Gastroesophageal sphincter (tissue), 4 donors: ENCODE measurements around the gene IFNGR1. TPM values are rescaled to one million over a fixed set of nuclear protein-coding genes. Genes with fewer than 3 reads are reported as not detected.

Experiments
- ATAC-seq: fragments of 150-250 bp; one replicate; pipeline ENCODE4 v1.9.1; 2016; ENCODE audit warnings: mild to moderate bottlenecking, moderate library complexity
- H3K27ac ChIP-seq, 4 donors: fragments of 200-600 bp; sonication (generic) in 3 of 4; 1 replicate in 3 of 4; 2 replicates in 1 of 4; pipeline ENCODE4 v1.5.1; 2016 to 2019
- H3K27me3 ChIP-seq: fragments of 200-600 bp; sonication (generic); one replicate; pipeline ENCODE4 v1.5.1; 2019
- H3K36me3 ChIP-seq, 2 donors: fragments of 200-600 bp; sonication (generic); one replicate each; pipeline ENCODE4 v1.5.1; 2019; ENCODE audit warnings: control low read depth in 1 of 2
- H3K4me1 ChIP-seq, 3 donors: fragments of 200-600 bp; sonication (generic); 1 replicate in 2 of 3; 2 replicates in 1 of 3; pipeline ENCODE4 v1.5.1; 2016 to 2019; ENCODE audit warnings: control low read depth in 2 of 3
- H3K4me3 ChIP-seq, 2 donors: fragments of 200-600 bp; sonication (generic); one replicate each; pipeline ENCODE4 v1.5.1; 2019; ENCODE audit warnings: mild to moderate bottlenecking in 1 of 2, moderate library complexity in 1 of 2
- H3K9me3 ChIP-seq, 3 donors: fragments of 200-600 bp; sonication (generic); one replicate each; pipeline ENCODE4 v1.5.1; 2017 to 2019; ENCODE audit warnings: control low read depth in 2 of 3
- EP300 ChIP-seq: sonication (generic); formaldehyde crosslinking; IDR thresholded peaks from one replicate; pipeline ENCODE4 v1.6.1; 2017; ENCODE audit warnings: antibody characterized with exemption, mild to moderate bottlenecking
- POLR2A ChIP-seq, 2 donors: fragments of 450-650 bp; IDR thresholded peaks; one replicate each; pipeline ENCODE4 v1.6.1; 2017; ENCODE audit warnings: antibody characterized with exemption in 2 of 2, mild to moderate bottlenecking in 2 of 2, moderate library complexity in 1 of 2
- POLR2AphosphoS5 ChIP-seq: sonication (generic); formaldehyde crosslinking; IDR thresholded peaks from one replicate; pipeline ENCODE4 v1.6.1; 2017; ENCODE audit warnings: antibody characterized with exemption
- WGBS, 2 donors: methylation state at CpG; one replicate each; pipeline ENCODE4 v1.1.5; 2018; ENCODE audit warnings: low coverage in 1 of 2; 5-methylcytosine and 5-hydroxymethylcytosine counted together
- total RNA-seq, 4 donors: library from RNA; depleted of rRNA; stranded (reverse); fragments of >200 nt; gene quantifications; one replicate each; pipeline ENCODE4 v1.1.0, GENCODE V29; 2016
- TF ChIP-seq, protein P1 (sequence below), 4 experiments: fragments of 200-600 bp in 2 of 4; fragments of 450-650 bp in 2 of 4; sonication (generic) in 1 of 4; IDR thresholded peaks; one replicate each; pipeline ENCODE4 v1.5.1; 2017 to 2019; ENCODE audit warnings: antibody characterized with exemption in 4 of 4, mild to moderate bottlenecking in 2 of 4, moderate library complexity in 2 of 4

IFNGR1 gene
- total RNA-seq, 4 donors from 2014 or later = 45.8 to 104 (median 66.9) TPM

GRCh38 chr6:137237413-137238170 lies 18.4 kb upstream of the IFNGR1 start:
- Histone ChIP-seq H3K9me3 (no peaks in the 10 kb centered on the region), H3K36me3 (no peaks in the 10 kb centered on the region), H3K27me3 (no peaks in the 10 kb centered on the region), H3K4me3 (no peak overlapping the region), H3K27ac (peak overlapping the region in 2 of 4 donors; percentile 5 to 51), H3K4me1 (peaks cover 2 to 36% (median 7%) of the 10 kb centered on the region in 3 donors)
- no peak for ATAC-seq
- TF ChIP-seq POLR2AphosphoS5 (no peak), POLR2A (IDR thresholded peaks at IDR 0.05) (no peak), EP300 (no peak)
- TF ChIP-seq, protein P1, sequence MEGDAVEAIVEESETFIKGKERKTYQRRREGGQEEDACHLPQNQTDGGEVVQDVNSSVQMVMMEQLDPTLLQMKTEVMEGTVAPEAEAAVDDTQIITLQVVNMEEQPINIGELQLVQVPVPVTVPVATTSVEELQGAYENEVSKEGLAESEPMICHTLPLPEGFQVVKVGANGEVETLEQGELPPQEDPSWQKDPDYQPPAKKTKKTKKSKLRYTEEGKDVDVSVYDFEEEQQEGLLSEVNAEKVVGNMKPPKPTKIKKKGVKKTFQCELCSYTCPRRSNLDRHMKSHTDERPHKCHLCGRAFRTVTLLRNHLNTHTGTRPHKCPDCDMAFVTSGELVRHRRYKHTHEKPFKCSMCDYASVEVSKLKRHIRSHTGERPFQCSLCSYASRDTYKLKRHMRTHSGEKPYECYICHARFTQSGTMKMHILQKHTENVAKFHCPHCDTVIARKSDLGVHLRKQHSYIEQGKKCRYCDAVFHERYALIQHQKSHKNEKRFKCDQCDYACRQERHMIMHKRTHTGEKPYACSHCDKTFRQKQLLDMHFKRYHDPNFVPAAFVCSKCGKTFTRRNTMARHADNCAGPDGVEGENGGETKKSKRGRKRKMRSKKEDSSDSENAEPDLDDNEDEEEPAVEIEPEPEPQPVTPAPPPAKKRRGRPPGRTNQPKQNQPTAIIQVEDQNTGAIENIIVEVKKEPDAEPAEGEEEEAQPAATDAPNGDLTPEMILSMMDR (IDR thresholded peaks at IDR 0.05) = no peak

DNA sequence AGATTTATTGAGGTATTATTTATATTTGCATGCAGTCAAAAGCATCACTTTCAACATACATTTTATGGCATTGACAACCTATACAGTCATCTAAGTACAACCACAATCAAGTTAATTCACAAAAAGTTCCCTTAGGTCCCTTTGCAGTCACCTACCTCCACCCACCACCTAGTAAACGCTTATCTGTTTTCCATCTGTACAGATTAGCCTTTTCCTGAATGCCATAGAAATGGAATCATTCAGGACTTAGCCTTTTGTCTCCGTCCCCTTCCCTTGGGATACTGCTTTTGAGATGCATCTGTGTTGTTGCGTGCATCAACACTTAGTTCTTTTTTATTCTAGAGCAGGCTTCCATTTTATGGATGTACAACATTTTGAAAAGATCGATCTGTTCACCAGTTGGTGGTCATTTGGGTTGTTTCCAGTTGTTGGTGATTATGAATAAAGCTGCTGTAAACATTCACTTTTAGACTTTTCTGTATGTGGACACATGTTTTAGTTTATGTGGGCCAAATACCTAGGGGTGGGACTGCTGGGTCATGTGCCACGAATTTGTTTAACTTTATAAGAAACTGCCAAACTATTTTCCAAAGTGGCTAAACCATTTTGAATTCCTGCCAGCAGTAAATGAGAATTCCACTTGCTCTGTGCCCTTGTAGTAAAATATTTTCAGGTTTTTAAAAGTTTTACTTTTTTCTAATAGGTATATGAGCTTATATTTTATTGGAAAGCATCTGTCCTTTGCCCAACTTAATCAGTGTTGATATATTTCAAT lies 17.6 kb upstream of the IFNGR1 start:
- WGBS, 2 donors = 58 to 62% methylated on average over 5 of the region's 5 CpGs
- Histone ChIP-seq H3K36me3 (no peaks in the 10 kb centered on the region), H3K4me3 (no peak overlapping the region), H3K4me1 (peaks cover 2 to 36% (median 7%) of the 10 kb centered on the region in 3 donors), H3K27me3 (no peaks in the 10 kb centered on the region), H3K27ac (peak overlapping the region in 2 of 4 donors; percentile 5 to 51), H3K9me3 (no peaks in the 10 kb centered on the region)
- no peak for ATAC-seq
- TF ChIP-seq EP300 (no peak), POLR2A (IDR thresholded peaks at IDR 0.05) (no peak), POLR2AphosphoS5 (no peak)
- TF ChIP-seq, protein P1 (IDR thresholded peaks at IDR 0.05) = no peak

- TF ChIP-seq POLR2AphosphoS5 (no peak), POLR2A (IDR thresholded peaks at IDR 0.05) (no peak), EP300 (no peak)
- TF ChIP-seq, protein P1 (IDR thresholded peaks at IDR 0.05) = no peak
- H3K9me3 ChIP-seq = no peaks in the 10 kb centered on the region
- H3K4me1 ChIP-seq = peaks cover 0 to 36% (median 3%) of the 10 kb centered on the region in 3 donors
- H3K27me3 ChIP-seq = no peaks in the 10 kb centered on the region
- no peak for ATAC-seq
- H3K4me3 ChIP-seq = no peak overlapping the region
- H3K36me3 ChIP-seq = no peaks in the 10 kb centered on the region
- WGBS, 2 donors = 67 to 100% methylated on average over 1 of the region's 1 CpG
- no peak overlapping the region for H3K27ac ChIP-seq
These were observed 16.5 kb upstream of the IFNGR1 start for GRCh38 chr6:137235686-137236085.

DNA sequence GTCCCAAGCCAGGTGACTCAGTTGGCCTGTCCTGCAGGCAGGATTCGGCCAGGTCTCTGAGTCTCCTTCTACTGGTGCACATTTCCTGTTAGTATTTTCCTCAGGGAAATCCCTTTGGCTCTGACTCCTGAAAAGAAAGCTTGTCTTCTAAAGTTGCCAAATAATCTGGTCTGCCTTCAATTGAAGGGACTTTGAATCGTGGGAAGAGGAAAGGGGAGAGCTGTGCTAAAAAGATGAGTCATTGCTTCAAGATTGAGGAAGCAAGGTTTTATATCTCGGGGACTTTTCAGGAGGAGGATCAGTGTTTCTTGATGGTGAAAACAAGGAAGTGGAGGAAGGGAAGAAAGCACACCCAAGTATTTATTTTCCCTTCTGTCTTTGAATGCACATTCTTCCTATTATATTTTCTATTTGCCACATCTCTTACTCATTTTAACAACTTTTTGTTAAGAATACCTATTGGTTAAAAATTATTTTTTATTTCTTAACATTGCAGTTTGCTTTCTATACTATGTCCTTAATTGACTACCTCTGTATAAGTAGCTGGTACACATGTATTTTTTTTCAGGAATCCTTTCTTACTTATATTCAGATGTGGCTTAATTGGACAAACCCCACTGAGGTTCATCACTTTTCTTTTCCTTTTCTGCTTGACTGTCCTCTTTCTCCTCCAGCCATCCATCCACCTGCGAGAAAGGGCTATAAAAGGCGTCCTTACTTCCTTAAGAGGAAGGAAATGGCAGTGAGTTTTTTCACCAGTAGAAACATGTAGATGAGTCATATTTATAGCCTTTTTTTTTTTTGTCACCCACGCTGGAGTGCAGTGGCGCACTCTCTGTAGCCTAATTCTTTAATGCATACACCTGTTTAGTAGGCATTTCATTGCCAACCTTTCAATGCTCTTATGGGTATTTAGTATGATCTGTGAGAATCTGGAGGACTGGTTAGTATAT lies 15.0 kb upstream of the IFNGR1 start:
- Histone ChIP-seq H3K4me3 (no peak overlapping the region), H3K36me3 (no peaks in the 10 kb centered on the region), H3K27ac (peak overlapping the region in 3 of 4 donors; percentile 48 to 65 (median 56)), H3K9me3 (no peaks in the 10 kb centered on the region), H3K27me3 (no peaks in the 10 kb centered on the region), H3K4me1 (peaks cover 0 to 36% (median 3%) of the 10 kb centered on the region in 3 donors)
- ATAC-seq = peak; percentile 89
- TF ChIP-seq, protein P1 (IDR thresholded peaks at IDR 0.05) = no peak
- TF ChIP-seq POLR2AphosphoS5 (peak; percentile 43), EP300 (no peak), POLR2A (IDR thresholded peaks at IDR 0.05) (no peak)
- WGBS, 2 donors = 48% methylated on average over 6 of the region's 7 CpGs
